Upper lobe of left lung (tissue), 6 donors: ENCODE data around the gene MATN3. TPM values are rescaled to one million over a fixed set of nuclear protein-coding genes. Genes with fewer than 3 reads are reported as not detected.

ENCODE experiments used
- ATAC-seq, 2 donors: fragments of 200-7000 bp; cut with Tn5 transposase; one replicate each; pipeline ENCODE4 v1.9.1; 2022; ENCODE audit warnings: mild to moderate bottlenecking in 2 of 2, moderate library complexity in 2 of 2; ENCODE audit not compliant: low FRiP score in 2 of 2
- DNase-seq, 2 donors: peaks; one replicate each; pipeline ENCODE4 v3.0.0-alpha.2; 2019 to 2020
- H3K27ac ChIP-seq, 4 donors: fragments of 200-600 bp; sonication (generic); one replicate each; pipeline ENCODE4 v1.5.1; 2016 to 2019
- H3K27me3 ChIP-seq, 4 donors: fragments of 200-600 bp; sonication (generic); one replicate each; pipeline ENCODE4 v1.5.1; 2017 to 2019
- H3K36me3 ChIP-seq, 4 donors: fragments of 200-600 bp; sonication (generic); one replicate each; pipeline ENCODE4 v1.5.1; 2016 to 2019
- H3K4me1 ChIP-seq, 4 donors: fragments of 200-600 bp; sonication (generic); one replicate each; pipeline ENCODE4 v1.5.1; 2018 to 2019
- H3K4me3 ChIP-seq, 4 donors: fragments of 200-600 bp; sonication (generic); one replicate each; pipeline ENCODE4 v1.5.1; 2017 to 2019; ENCODE audit warnings: mild to moderate bottlenecking in 2 of 4, moderate library complexity in 1 of 4
- H3K9me3 ChIP-seq, 4 donors: fragments of 200-600 bp; sonication (generic); one replicate each; pipeline ENCODE4 v1.5.1; 2018 to 2019
- EP300 ChIP-seq, 4 donors: sonication (generic); formaldehyde crosslinking; IDR thresholded peaks; one replicate each; pipeline ENCODE4 v1.5.1; 2017; ENCODE audit warnings: antibody characterized with exemption in 4 of 4, control low read depth in 2 of 4
- POLR2A ChIP-seq, 4 donors: fragments of 450-650 bp; IDR thresholded peaks; one replicate each; pipeline ENCODE4 v1.5.1; 2016 to 2017; ENCODE audit warnings: antibody characterized with exemption in 4 of 4, mild to moderate bottlenecking in 2 of 4
- POLR2AphosphoS5 ChIP-seq, 2 donors: sonication (generic); formaldehyde crosslinking; IDR thresholded peaks; one replicate each; pipeline ENCODE4 v1.5.1; 2017; ENCODE audit warnings: antibody characterized with exemption in 2 of 2
- WGBS, 2 donors: methylation state at CpG; one replicate each; pipeline ENCODE4 v1.1.5; 2017 to 2018; 5-methylcytosine and 5-hydroxymethylcytosine counted together
- total RNA-seq, 6 donors: library from RNA; depleted of rRNA in 4 of 6; stranded (reverse); fragments of >200 nt in 4 of 6; gene quantifications; one replicate each; pipeline versions ENCODE4 v1.1.0 to v1.2.1, GENCODE V29; 2016 to 2021
- TF ChIP-seq, protein P1 (sequence below), 6 experiments: fragments of 450-650 bp in 4 of 6; fragments of 200-600 bp in 2 of 6; sonication (generic) in 2 of 6; IDR thresholded peaks; one replicate each; pipeline ENCODE4 v1.5.1; 2016 to 2019; ENCODE audit warnings: antibody characterized with exemption in 6 of 6
- donor health status: DM: no; HTN: no; CAD: no; lungs with moderate emphysema.
- donor health status: DM: no; HTN: yes; CAD: no; lungs with severe emphysema.

Gene MATN3
- total RNA-seq, 6 donors from 2014 or later, result 1.0 to 17.3 (median 7.8) TPM

GRCh38 chr2:19987936-19988335 lies 24.5 kb downstream of the MATN3 start:
- Histone ChIP-seq H3K27me3 (no peaks in the 10 kb centered on the region), H3K4me1 (peaks cover 6 to 19% (median 8%) of the 10 kb centered on the region in 4 donors), H3K9me3 (no peaks in the 10 kb centered on the region), H3K27ac (no peak overlapping the region), H3K4me3 (no peak overlapping the region), H3K36me3 (no peaks in the 10 kb centered on the region)
- TF ChIP-seq, protein P1, sequence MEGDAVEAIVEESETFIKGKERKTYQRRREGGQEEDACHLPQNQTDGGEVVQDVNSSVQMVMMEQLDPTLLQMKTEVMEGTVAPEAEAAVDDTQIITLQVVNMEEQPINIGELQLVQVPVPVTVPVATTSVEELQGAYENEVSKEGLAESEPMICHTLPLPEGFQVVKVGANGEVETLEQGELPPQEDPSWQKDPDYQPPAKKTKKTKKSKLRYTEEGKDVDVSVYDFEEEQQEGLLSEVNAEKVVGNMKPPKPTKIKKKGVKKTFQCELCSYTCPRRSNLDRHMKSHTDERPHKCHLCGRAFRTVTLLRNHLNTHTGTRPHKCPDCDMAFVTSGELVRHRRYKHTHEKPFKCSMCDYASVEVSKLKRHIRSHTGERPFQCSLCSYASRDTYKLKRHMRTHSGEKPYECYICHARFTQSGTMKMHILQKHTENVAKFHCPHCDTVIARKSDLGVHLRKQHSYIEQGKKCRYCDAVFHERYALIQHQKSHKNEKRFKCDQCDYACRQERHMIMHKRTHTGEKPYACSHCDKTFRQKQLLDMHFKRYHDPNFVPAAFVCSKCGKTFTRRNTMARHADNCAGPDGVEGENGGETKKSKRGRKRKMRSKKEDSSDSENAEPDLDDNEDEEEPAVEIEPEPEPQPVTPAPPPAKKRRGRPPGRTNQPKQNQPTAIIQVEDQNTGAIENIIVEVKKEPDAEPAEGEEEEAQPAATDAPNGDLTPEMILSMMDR (IDR thresholded peaks at IDR 0.05), result no peak
- TF ChIP-seq EP300 (IDR thresholded peaks at IDR 0.05), result no peak
- no peak for TF ChIP-seq POLR2AphosphoS5 (IDR thresholded peaks at IDR 0.05)
- no peak for TF ChIP-seq POLR2A (IDR thresholded peaks at IDR 0.05)
- ATAC-seq, result no peak
- WGBS, 2 donors, result 95% methylated on average over 5 of the region's 5 CpGs
- DNase-seq, result no peak

- no peak overlapping the region for H3K4me3 ChIP-seq
- DNase-seq (no peak), ATAC-seq (no peak)
- peaks cover 0 to 7% (median 0%) of the 10 kb centered on the region in 4 donors for H3K36me3 ChIP-seq
- H3K4me1 ChIP-seq, result no peaks in the 10 kb centered on the region
- TF ChIP-seq POLR2A (IDR thresholded peaks at IDR 0.05) (no peak), EP300 (IDR thresholded peaks at IDR 0.05) (no peak), POLR2AphosphoS5 (IDR thresholded peaks at IDR 0.05) (no peak)
- TF ChIP-seq, protein P1 (IDR thresholded peaks at IDR 0.05), result no peak
- WGBS, 2 donors, result 73 to 90% methylated on average over 1 of the region's 1 CpG
- no peaks in the 10 kb centered on the region for H3K9me3 ChIP-seq
- H3K27me3 ChIP-seq, result no peaks in the 10 kb centered on the region
- H3K27ac ChIP-seq, result no peak overlapping the region
These were observed 30.2 kb downstream of the MATN3 start for GRCh38 chr2:19982268-19982667.

- Histone ChIP-seq H3K9me3 (no peaks in the 10 kb centered on the region), H3K4me1 (no peaks in the 10 kb centered on the region), H3K27ac (no peak overlapping the region), H3K36me3 (peaks cover 0 to 11% (median 0%) of the 10 kb centered on the region in 4 donors), H3K4me3 (no peak overlapping the region), H3K27me3 (no peaks in the 10 kb centered on the region)
- no peak for ATAC-seq
- WGBS, 2 donors, result 52 to 68% methylated on average over 1 of the region's 1 CpG
- TF ChIP-seq EP300 (IDR thresholded peaks at IDR 0.05), result no peak
- TF ChIP-seq POLR2A (IDR thresholded peaks at IDR 0.05), result no peak
- TF ChIP-seq, protein P1 (IDR thresholded peaks at IDR 0.05), result no peak
- no peak for TF ChIP-seq POLR2AphosphoS5 (IDR thresholded peaks at IDR 0.05)
- DNase-seq, result no peak
These were observed 32.5 kb downstream of the MATN3 start for GRCh38 chr2:19979932-19980331.

- DNase-seq (no peak), ATAC-seq (no peak)
- Histone ChIP-seq H3K27ac (no peak overlapping the region), H3K4me3 (no peak overlapping the region), H3K4me1 (no peaks in the 10 kb centered on the region), H3K36me3 (peaks cover 0 to 18% (median 0%) of the 10 kb centered on the region in 4 donors), H3K9me3 (no peaks in the 10 kb centered on the region), H3K27me3 (no peaks in the 10 kb centered on the region)
- TF ChIP-seq POLR2AphosphoS5 (IDR thresholded peaks at IDR 0.05) (no peak), POLR2A (IDR thresholded peaks at IDR 0.05) (no peak), EP300 (IDR thresholded peaks at IDR 0.05) (no peak)
- TF ChIP-seq, protein P1 (IDR thresholded peaks at IDR 0.05), result no peak
- WGBS, 2 donors, result 92 to 94% methylated on average over 8 of the region's 8 CpGs
These were observed 39.0 kb downstream of the MATN3 start for GRCh38 chr2:19973466-19973865.

GRCh38 chr2:19971691-19972090 lies 40.8 kb downstream of the MATN3 start:
- no peak for TF ChIP-seq POLR2A (IDR thresholded peaks at IDR 0.05)
- TF ChIP-seq EP300 (IDR thresholded peaks at IDR 0.05), result no peak
- no peak for TF ChIP-seq POLR2AphosphoS5 (IDR thresholded peaks at IDR 0.05)
- TF ChIP-seq, protein P1 (IDR thresholded peaks at IDR 0.05), result no peak
- WGBS, 2 donors, result 48 to 71% methylated on average over 3 of the region's 3 CpGs
- no peaks in the 10 kb centered on the region for H3K9me3 ChIP-seq
- DNase-seq (no peak), ATAC-seq (no peak)
- H3K4me3 ChIP-seq, result no peak overlapping the region
- H3K4me1 ChIP-seq, result no peaks in the 10 kb centered on the region
- no peak overlapping the region for H3K27ac ChIP-seq
- H3K27me3 ChIP-seq, result no peaks in the 10 kb centered on the region
- H3K36me3 ChIP-seq, result peaks cover 0 to 12% (median 0%) of the 10 kb centered on the region in 4 donors
